ENCODE results near the gene PKHD1. TPM values are rescaled to one million over a fixed set of nuclear protein-coding genes. Genes with fewer than 3 reads are reported as not detected.

Gene PKHD1
- total RNA-seq, 1 experiment from 2014 or later: not detected

GRCh38 chr6:52115891-52116604 is 28.6 kb upstream of the PKHD1 start:
- TF ChIP-seq CTCF (IDR thresholded peaks at IDR 0.05): no peak
- no peak for TF ChIP-seq SIN3A (IDR thresholded peaks at IDR 0.05; ENCODE audit: borderline replicate concordance, insufficient read depth, low read depth, low read length)
- TF ChIP-seq REST (IDR thresholded peaks at IDR 0.05; ENCODE audit: insufficient read depth in 1 of 2, low read depth in 2 of 2, low read length in 1 of 2): no peak
- H3K4me1 ChIP-seq (ENCODE audit: control insufficient read depth, insufficient read depth, low read length): no peaks in the 10 kb centered on the region
- BruUV-seq (replicated peaks): no TSS peak
- no peaks in the 10 kb centered on the region for H3K36me3 ChIP-seq (ENCODE audit: control insufficient read depth, insufficient read depth, low read length)
- ATAC-seq (no peak), DNase-seq (ENCODE audit: low read depth, low spot score) (no peak)
- ChIA-PET CTCF (no interaction called here), POLR2A (no interaction called here)
- H3K27ac ChIP-seq (ENCODE audit: low read length): no peak overlapping the region
- H3K4me3 ChIP-seq (ENCODE audit: low read depth in 2 of 2, low read length in 2 of 2): no peak overlapping the region
- no peaks in the 10 kb centered on the region for H3K9me3 ChIP-seq (ENCODE audit: control insufficient read depth, insufficient read depth, low read depth, low read length)
- in situ Hi-C loops (cut with HindIII; ENCODE audit: low pct_unique_long_range_greater_than_20kb, low sequenced_read_pairs): no loop called here
- intact Hi-C loops (cut with micrococcal nuclease; ENCODE audit: unreplicated experiment): no loop called here
- no peaks in the 10 kb centered on the region for H3K27me3 ChIP-seq (ENCODE audit: control insufficient read depth, insufficient read depth, low read length)

- ATAC-seq (no peak), DNase-seq (ENCODE audit: low read depth, low spot score) (no peak)
- BruUV-seq (replicated peaks): no TSS peak
- TF ChIP-seq CTCF (IDR thresholded peaks at IDR 0.05): no peak
- TF ChIP-seq REST (IDR thresholded peaks at IDR 0.05; ENCODE audit: insufficient read depth in 1 of 2, low read depth in 2 of 2, low read length in 1 of 2): no peak
- no peak for TF ChIP-seq SIN3A (IDR thresholded peaks at IDR 0.05; ENCODE audit: borderline replicate concordance, insufficient read depth, low read depth, low read length)
- TF ChIP-seq POLR2AphosphoS5 (IDR thresholded peaks at IDR 0.05; ENCODE audit: low read depth, low read length): no peak
- TF ChIP-seq TCF7L2 (IDR thresholded peaks at IDR 0.05; ENCODE audit: low read depth, low read length): no peak
- ChIA-PET POLR2A (no interaction called here), CTCF (no interaction called here)
- H3K36me3 ChIP-seq (ENCODE audit: control insufficient read depth, insufficient read depth, low read length): no peaks in the 10 kb centered on the region
- H3K27me3 ChIP-seq (ENCODE audit: control insufficient read depth, insufficient read depth, low read length): no peaks in the 10 kb centered on the region
- no peak overlapping the region for H3K27ac ChIP-seq (ENCODE audit: low read length)
- no peaks in the 10 kb centered on the region for H3K4me1 ChIP-seq (ENCODE audit: control insufficient read depth, insufficient read depth, low read length)
- no peak overlapping the region for H3K4me3 ChIP-seq (ENCODE audit: low read depth in 2 of 2, low read length in 2 of 2)
- intact Hi-C loops (cut with micrococcal nuclease; ENCODE audit: unreplicated experiment): no loop called here
- in situ Hi-C loops (cut with HindIII; ENCODE audit: low pct_unique_long_range_greater_than_20kb, low sequenced_read_pairs): no loop called here
- no peaks in the 10 kb centered on the region for H3K9me3 ChIP-seq (ENCODE audit: control insufficient read depth, insufficient read depth, low read depth, low read length)
Observed at GRCh38 chr6:52115145-52115741, 27.8 kb upstream of the PKHD1 start.
